KG1 (cell line): ENCODE measurements around the gene FTSJ1.
"Not testable (repeated sequence)": the region's sequence is repeated elsewhere in the genome, so short reads cannot be mapped to it uniquely, and the experiment has no call there.

ENCODE experiments used
- DNase-seq: peaks from one replicate; lab custom pipeline; 2025; lab: John Stamatoyannopoulos, UW

Gene FTSJ1, protein sequence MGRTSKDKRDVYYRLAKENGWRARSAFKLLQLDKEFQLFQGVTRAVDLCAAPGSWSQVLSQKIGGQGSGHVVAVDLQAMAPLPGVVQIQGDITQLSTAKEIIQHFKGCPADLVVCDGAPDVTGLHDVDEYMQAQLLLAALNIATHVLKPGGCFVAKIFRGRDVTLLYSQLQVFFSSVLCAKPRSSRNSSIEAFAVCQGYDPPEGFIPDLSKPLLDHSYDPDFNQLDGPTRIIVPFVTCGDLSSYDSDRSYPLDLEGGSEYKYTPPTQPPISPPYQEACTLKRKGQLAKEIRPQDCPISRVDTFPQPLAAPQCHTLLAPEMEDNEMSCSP

GRCh38 chrX:48475774-48476577, at the start of gene FTSJ1:
TSS of gene FTSJ1 (plus strand) at chrX:48476199. CDS start at chrX:48478048, 1,849 bp downstream.
- DNase-seq, result peak; percentile 93

GRCh38 chrX:48427027-48427716, 48.8 kb upstream of the FTSJ1 start:
- not testable (repeated sequence) for DNase-seq

DNA sequence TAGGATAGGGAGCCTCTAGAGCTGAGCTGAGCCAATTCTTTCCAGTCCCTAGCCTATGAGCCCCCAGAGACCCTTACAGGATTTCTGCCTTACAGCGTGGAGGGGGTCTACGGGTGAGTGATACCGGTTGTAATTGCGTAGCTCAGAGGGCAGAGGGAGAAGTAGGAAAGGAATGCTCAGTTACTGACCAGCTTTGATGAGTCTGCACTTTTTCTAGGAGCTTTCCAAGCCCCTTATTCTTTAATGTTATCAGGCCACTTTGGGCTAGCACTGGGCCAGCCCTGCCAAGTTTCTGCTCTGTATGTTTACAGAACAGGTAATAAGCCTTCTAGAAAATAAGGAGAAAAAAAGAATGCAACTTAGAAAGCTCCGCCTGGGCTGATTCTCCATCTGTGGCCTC, 46.4 kb upstream of the FTSJ1 start:
- DNase-seq, result not testable (repeated sequence)

- not testable (repeated sequence) for DNase-seq
Measured at GRCh38 chrX:48430166-48430565, 45.8 kb upstream of the FTSJ1 start.

DNA sequence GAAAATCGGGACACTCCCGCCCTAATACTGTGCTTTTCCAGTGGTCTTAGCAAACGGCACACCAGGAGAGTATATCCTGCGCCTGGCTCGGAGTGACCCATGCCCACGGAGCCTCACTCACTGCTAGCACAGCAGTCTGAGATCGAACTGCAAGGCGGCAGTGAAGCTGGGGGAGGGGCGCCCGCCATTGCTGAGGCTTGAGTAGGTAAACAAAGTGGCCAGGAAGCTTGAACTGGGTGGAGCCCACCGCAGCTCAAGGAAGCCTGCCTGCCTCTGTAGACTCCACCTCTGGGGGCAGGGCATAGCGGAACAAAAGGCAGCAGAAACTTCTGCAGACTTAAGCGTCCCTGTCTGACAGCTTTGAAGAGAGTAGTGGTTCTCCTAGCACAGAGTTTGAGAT, 42.3 kb upstream of the FTSJ1 start:
- not testable (repeated sequence) for DNase-seq

DNA sequence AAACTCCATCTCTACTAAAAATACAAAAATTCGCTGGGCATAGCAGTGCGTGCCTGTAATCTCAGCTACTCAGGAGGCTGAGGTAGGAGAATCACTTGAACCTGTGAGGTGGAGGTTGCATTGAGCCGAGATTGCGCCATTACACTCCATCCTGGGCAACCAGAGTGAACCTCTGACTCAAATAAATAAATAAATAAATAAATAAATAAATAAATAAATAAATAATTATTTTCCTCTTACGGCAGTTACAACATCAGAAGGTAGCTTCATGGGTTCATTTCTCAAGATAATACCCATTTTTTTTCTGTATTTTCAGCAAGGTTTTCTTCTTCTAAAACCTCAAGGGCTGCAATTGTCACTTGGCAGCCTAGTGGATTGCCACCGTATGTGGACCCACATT, 28.8 kb upstream of the FTSJ1 start:
- DNase-seq, result not testable (repeated sequence)

DNA sequence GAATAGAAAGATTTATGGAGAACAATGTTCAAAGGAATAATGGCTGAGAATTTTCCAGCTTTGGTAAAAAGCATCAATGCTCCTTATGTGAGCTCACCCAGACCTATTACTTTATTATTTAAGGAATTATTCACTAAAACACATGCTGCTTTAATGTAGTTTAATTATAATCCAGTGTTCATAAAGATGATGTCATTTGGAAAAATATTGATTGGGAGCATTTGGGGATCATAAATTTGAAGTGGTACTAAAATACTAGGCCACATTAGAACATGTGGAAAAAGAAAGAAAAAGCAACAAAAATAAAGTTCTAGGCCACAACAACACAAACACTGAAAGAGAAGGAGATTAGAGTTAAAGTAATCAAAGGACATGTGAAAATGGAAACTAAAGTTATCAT, 25.9 kb upstream of the FTSJ1 start:
- no peak for DNase-seq

DNA sequence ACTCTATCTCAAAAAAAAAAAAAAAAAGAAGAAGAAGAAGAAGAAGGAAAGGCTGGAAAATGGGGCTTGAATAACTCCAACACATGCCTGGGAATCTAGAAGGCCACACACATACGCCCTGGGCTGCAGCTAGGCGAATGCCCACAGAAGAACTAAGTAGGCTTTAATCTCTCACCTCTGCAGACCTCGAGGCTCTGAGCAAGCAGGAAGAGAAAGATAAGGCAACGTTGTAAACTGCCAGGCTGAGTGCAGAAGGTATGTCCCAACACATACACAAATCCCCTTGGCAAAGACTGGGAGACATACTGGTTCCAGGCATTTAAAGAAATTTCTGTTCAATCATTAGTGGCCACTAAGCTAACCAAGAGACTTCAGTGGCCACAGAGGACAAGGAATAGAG, 24.3 kb upstream of the FTSJ1 start:
- DNase-seq, result no peak

DNA sequence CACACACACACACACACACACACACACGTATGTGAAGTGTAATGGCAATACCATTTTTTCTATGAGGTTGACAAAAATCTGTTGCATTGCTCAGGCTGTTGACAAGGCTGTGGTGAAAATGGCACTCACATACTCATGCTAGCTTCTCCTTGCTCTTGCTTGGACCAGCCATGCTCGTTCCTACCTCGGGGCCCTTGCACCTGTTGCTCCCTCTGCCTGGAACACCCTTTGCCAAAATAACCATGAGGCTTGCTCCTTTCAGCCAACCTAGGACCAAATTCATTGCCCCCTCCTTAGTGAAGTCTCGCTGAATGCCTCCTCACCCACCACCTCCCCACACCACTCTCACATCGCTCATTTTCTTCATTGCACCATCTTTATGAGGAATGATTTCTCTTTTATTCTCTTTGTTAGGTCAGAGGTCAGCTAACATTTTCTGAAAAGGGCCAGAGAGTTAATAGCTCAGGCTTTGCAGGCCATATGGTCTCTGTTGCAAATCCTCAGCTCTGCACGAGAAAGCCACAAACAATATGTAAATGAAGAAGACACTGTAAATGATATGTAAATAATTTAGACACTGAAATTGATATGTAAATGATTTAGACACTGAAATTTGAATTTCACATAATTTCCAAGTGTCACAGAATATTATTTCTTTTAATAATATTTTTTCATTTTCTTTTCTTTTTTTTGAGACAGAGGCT, 19.2 kb upstream of the FTSJ1 start:
- no peak for DNase-seq

- DNase-seq, result no peak
Measured at GRCh38 chrX:48458711-48459110, 17.3 kb upstream of the FTSJ1 start.

GRCh38 chrX:48459483-48459882, 16.5 kb upstream of the FTSJ1 start:
- no peak for DNase-seq

DNA sequence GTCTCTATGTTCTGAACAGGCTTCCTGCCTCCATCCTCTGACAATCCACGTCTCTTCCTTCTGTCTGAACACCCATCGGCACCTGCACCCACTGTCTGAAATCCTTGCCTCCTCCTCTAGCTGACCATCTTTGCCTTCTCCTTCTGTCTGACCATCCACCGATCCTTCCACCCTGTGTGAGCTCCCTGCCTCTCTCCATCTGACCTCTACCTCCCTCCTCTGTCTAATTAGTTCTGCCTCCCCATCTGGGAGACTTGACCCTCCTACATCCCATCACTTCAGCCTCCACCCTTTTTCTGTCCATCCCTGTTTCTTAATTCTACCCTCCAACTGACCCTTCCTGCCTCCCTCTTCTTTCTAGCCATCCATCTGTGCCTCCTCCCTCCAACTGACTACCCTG, 16.0 kb upstream of the FTSJ1 start:
- DNase-seq, result no peak

DNA sequence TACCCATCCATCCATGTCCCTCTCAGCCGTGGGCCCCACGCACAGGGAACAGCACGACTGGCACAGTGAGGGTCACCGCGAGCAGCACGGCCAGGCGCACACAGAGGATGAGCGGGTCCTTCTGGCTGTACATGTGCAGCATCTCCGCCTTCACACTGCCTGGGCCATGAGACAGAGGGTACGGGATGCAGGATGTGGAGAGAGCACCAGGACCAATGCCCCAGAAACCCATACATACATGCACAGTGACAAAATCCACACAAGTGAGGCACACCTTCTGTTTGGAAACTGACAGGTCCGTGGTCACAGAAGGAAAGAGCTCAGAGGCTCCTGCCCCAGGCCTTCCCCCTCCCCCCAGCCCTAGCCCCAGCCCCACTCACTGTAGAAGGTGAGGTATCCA, 15.4 kb upstream of the FTSJ1 start:
- DNase-seq, result no peak

DNA sequence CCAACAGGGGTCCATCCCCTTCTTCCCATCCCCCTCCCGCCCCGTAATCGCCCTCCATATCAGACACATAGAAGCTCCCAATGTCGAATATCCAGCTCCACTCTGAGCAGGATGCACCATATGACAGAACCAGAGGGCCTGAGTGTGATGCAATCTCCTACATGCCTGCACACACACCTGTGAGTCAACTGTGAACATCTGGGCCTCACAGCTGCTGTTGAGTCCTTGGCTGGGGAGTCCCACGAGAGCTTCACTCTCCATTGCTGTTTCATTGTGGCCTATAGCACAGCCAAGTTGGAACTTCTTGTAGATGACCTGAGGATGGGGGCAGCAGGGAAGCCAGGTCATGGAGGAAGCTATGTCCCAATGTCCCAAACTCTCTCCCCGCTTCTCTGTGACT, 14.2 kb upstream of the FTSJ1 start:
- DNase-seq, result no peak

DNA sequence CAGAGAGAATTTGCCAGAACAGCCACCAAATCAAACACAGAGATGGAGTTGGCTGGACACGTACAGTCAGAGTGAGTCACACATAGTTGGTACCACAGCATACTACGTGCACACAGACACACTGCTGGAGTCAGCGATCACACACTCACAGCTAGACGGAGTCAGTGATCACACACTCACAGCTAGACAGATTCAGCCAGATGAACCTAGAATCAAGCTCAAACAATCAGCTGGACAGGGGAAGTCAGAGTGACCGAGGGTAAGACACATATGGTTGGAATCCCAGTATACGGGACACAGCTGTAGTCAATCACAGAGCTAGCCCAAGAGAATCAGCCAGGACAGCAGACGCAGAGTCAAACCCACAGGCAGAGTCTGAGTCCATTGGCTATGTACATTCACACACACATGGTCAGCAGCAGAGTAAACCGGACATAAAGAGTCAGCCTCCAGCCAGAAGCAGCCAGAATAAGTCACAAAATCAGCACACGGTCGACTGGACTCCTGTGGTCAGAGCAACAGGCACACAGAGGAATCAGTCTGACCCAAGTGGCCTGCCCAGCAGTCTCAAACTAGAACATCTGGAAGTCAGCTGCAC, 10.6 kb upstream of the FTSJ1 start:
- DNase-seq, result no peak

- DNase-seq, result no peak
Measured at GRCh38 chrX:48466696-48467095, 9.3 kb upstream of the FTSJ1 start.

DNA sequence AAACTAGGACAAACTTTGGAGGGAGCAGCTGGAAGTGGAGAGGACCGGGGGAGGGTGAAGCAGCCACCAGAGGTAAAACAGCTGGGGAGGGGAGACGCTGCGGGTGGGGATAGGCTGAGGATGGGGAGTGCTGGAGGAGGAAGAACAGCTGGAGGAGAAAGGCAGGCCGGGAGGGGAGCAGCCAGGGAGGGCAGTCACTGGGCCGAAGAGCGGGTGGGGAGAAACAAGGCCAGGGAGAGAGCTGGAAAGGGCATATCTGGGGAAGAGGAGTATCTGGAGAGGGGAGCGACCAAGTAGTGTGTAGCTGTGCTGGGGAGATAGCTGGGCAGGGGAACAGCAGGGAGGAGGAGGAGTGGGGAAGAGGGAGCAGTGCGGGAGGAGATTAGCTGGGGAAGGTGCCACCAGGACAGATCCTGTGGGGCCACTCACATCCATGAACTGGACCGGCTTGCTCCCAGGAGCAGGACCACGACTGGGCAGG, 8.7 kb upstream of the FTSJ1 start:
- DNase-seq, result no peak

GRCh38 chrX:48468247-48468671, 7.7 kb upstream of the FTSJ1 start:
- no peak for DNase-seq

DNA sequence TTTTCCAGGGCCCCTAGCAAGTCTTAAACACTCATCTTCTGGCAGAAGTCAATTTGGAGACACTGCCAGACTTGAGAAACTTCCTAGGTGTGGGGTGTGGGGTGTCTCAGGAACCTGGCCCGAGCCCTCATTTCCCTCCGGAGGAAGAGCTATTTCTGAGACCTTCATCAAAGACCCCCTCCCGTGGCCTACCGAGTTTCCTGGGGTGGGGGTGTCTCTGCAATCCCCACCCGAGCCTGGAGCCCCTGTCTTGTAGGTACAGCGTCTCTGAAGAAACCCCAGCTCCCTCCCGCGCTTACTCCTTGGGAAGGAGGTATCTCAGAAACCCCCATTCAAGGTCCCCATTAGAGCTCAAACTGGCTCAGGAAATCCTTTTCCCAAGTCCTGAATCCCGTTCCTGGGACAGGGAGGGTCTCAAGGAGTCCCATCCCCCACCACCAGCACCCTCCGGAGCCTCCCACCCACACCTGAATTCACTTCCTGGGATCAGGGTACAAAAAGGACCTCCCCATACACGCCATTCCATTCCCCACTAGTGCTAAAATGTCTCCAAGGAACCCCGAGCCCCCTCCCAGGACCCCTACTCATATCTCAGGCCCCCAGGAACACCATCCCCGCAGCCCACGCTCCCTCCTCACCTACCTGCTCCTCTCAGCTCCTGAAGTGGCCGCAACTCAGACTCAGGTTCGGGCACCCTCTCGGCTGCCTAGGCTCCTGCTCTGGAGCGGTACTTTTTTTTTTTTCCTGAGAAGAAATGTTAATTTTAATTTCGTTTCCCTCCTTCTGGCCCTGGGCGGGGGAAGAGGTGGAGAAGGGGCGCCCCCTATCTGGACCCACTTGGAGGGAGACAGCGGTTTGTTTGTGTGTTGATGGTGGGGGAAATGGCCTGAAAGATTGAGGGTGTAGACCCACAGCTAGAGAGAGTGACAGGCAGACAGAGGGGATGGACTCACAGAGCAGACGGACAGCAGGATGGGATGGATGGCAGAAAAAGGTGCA, 7.0 kb upstream of the FTSJ1 start:
- DNase-seq, result peak; percentile 4

GRCh38 chrX:48470110-48470832, 5.7 kb upstream of the FTSJ1 start, which contains the start of gene SLC38A5:
TSS of gene SLC38A5 (minus strand) at chrX:48470260. CDS start at chrX:48467924, 2,336 bp downstream.
- DNase-seq, result no peak
